Fibroblast of villous mesenchyme (primary cell): ENCODE data around the gene IFT81. TPM values are rescaled to one million over a fixed set of nuclear protein-coding genes. Genes with fewer than 3 reads are reported as not detected.

Source experiments
- DNase-seq: peaks from one replicate; pipeline ENCODE4 v3.0.0-alpha.2; 2010; ENCODE audit warnings: low read depth
- H3K4me3 ChIP-seq: 2 replicates; pipeline ENCODE4 v1.5.1; 2011; ENCODE audit warnings: low read depth, mild to moderate bottlenecking, low read length
- total RNA-seq: library from RNA; depleted of rRNA; stranded (reverse); fragments of >200 nt; gene quantifications from 2 replicates; pipeline ENCODE4 v1.2.3, GENCODE V29; 2012
- TF ChIP-seq, protein P1 (sequence below): IDR thresholded peaks from 2 replicates; pipeline ENCODE4 v1.5.1; 2012; ENCODE audit warnings: low read depth, mild to moderate bottlenecking, low read length; ENCODE audit not compliant: insufficient read depth

The IFT81 gene
- total RNA-seq, 1 donor = 24.2 TPM

DNA sequence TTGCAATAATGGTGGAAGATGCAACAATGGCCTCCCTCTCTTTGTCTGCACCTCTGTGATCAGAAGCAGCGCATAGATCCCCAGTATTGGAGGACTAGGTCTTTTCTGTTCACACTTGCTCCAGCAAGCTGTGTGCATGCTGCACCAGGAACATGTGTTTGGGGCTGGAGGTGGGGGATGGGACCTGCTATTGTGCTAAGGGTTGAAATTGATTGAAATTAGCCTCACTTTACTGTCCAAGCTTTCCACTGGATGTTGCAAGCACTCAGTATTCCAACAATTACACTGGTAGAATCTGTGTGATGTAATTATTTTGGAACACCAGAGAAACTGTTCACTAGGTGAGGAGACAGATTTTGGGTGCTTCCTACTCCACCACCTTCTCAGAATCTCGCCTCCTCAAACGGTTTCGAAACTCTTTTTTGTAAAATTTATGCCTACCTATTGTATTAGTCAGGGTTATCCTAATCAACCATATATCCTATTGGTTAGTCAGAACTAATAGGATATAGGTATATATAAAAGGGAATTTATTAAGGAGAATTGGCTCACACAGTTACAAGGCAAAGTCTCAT lies 35.6 kb downstream of the IFT81 start:
- TF ChIP-seq, protein P1, sequence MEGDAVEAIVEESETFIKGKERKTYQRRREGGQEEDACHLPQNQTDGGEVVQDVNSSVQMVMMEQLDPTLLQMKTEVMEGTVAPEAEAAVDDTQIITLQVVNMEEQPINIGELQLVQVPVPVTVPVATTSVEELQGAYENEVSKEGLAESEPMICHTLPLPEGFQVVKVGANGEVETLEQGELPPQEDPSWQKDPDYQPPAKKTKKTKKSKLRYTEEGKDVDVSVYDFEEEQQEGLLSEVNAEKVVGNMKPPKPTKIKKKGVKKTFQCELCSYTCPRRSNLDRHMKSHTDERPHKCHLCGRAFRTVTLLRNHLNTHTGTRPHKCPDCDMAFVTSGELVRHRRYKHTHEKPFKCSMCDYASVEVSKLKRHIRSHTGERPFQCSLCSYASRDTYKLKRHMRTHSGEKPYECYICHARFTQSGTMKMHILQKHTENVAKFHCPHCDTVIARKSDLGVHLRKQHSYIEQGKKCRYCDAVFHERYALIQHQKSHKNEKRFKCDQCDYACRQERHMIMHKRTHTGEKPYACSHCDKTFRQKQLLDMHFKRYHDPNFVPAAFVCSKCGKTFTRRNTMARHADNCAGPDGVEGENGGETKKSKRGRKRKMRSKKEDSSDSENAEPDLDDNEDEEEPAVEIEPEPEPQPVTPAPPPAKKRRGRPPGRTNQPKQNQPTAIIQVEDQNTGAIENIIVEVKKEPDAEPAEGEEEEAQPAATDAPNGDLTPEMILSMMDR = no peak

DNA sequence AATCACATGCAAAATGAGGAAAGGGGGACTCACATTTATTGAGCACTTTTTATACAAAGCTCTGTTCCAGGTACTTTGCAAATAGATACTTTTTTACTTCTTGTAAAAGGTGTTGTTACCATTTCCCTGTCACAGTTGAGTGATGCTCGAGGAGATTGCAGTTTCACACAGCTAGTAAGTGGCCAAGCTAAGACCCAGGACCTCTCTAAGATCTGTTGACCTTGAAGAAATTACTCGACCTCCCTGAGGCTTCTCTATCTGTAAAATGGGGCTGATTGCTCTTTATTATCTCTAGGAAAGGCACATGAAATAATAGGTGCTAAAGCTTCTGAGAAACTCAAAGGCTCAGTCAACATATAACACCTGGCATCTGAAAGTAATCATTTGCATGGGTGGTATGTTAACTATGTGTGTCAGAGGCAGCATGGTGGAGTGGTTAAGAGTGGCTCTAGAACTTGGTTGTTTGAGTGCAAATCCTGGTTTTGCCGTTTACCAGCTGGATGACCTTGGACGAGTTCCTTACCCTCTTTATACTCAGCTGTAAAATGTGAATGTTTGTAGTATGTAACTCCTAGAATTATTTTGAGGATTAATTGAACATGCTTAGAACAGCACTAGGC lies 41.5 kb downstream of the IFT81 start:
- DNase-seq = no peak
- no peak overlapping the region for H3K4me3 ChIP-seq
- TF ChIP-seq, protein P1 = no peak

More for the DNA sequence above, 35.6 kb downstream of the IFT81 start:
- no peak for DNase-seq
- no peak overlapping the region for H3K4me3 ChIP-seq

DNA sequence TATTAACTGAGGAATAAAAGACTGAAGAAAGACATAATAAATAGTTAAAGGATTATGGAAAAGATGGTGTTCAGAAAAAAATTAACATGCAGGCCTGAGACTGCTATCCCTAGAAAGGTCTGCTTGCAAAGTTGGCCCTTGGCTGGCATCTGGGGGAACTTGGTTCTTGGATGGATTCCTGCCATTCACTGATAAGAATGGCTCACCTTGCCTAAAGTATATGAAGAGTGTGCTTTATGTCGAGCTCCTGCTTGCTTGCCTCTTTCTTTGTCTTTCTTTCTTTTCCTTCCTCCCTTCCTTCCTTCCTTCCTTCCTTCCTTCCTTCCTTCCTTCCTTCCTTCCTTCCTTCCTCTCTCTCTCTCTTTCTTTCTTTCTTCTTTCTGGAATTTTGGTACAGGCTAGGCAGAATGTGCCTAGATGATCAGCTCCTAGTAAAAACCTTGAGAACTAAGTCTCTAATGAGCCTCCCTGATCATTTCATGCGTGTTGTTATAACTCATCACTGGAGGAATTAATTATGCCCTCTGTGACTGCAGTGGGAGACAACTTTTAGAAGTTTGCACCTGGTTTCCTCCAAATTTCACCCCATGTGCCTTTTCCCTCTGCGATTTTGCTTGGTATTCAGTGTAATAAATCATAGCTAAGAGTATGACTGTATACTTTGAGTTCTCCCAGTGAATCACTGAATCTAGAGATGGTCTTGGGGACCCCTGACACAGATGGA lies 44.7 kb downstream of the IFT81 start:
- DNase-seq = no peak
- TF ChIP-seq, protein P1 = no peak
- H3K4me3 ChIP-seq = no peak overlapping the region

DNA sequence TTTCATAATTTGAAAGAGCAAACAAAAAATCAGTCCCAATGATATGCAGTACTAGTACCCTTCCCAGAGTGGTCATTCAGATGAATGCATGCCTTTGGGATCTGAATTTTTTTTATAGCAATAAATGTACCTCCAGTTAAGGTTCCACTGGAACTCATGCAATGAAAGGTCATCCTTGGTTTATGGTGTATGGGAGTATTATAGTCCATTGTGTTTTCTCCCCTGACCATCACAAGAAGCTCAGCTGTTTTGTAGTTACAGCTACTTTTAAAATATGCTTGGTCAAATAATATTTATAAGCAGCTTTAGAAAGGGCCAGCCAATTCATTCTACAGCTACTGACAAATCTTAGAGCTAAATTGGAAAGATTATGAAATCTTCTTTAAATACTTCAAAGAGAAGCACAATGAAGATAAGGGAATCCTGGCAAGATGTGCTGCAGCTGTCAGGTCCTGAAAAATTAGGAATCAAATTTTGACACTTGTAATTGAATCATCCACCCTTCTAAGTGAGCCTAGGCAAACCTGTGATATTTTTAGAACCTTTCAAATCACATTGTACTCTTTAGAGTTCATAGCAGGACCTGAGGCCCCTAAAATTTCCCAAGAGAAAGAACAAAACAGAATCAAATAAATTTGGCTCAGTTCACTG lies 46.5 kb downstream of the IFT81 start:
- TF ChIP-seq, protein P1 = no peak
- H3K4me3 ChIP-seq = no peak overlapping the region
- DNase-seq = no peak

DNA sequence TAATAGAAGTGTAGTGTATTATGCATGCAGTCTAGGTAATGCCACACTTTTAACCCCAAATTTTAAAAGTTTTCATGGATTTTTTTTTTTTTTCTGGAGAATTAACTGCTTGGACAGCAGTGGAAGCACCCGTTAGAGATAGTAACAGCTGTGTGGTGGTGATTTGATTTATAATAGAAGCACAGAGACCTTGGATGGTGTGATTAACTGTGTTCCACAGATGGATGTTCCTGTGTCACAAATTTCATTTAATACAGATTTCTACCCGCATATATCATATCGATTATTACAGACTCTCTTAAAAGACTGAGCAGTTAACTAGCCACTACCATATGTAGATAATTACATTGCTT lies 47.0 kb downstream of the IFT81 start:
- no peak for DNase-seq
- TF ChIP-seq, protein P1 = no peak
- H3K4me3 ChIP-seq = no peak overlapping the region

DNA sequence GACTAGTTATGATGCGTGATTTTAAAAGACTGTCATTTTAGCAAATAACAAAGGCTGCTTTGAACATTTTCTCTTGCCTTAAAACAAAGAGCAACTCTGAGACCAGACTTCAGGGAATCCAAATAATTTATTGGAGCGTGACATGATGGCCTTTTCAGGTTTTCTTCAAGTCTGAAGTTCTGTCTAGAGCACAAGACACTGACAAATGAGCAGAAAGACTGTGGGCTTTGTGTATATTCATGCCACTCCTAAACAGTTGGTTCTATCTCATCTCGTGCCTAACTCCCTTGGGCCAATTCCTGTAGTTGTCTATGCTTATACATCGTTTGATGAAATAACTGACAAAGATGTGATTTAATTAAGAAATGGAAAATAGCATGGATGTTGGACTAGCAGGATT lies 47.5 kb downstream of the IFT81 start:
- TF ChIP-seq, protein P1 = no peak
- no peak for DNase-seq
- H3K4me3 ChIP-seq = no peak overlapping the region
